HG03175 (cell line): ENCODE measurements around the gene PTCH2.
"Not testable (repeated sequence)": the region's sequence is repeated elsewhere in the genome, so short reads cannot be mapped to it uniquely, and the experiment has no call there.

Source experiments
- ATAC-seq: cut with Tn5 transposase; IDR thresholded peaks from one replicate; pipeline ENCODE4 v1.9.1; 2021; ENCODE audit warnings: mild to moderate bottlenecking, moderate library complexity; ENCODE audit not compliant: unreplicated experiment

PTCH2 gene

GRCh38 chr1:44846985-44847384 is 3.9 kb upstream of the PTCH2 start:
- ATAC-seq: no peak

GRCh38 chr1:44842486-44842861 is 579 bp downstream of the PTCH2 start:
- no peak for ATAC-seq

DNA sequence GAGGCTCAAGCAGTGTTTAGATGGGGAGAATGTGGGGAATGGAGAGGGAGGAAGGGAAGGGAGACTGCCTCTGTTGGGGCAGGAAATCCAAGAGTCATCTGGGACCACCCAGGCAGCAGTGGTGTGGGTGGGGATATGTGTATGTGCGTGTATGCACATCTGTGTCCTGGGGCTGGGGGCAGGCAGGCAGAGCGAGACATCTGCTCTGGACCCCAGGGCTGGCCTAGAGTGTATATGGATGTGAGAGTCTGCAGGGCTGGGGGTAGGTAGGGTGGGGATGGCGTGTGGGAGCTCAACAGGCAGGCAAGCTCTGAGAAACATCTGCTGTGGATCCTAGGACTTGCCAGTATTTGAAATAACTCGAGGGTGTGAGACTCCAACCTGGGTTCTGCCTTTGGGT is 3.5 kb downstream of the PTCH2 start:
- ATAC-seq: no peak

- not testable (repeated sequence) for ATAC-seq
Observed at GRCh38 chr1:44838294-44838693, 4.8 kb downstream of the PTCH2 start.

GRCh38 chr1:44835738-44836675 is 7.0 kb downstream of the PTCH2 start:
- ATAC-seq: no peak

GRCh38 chr1:44834328-44834727 is 8.7 kb downstream of the PTCH2 start:
- ATAC-seq: no peak

DNA sequence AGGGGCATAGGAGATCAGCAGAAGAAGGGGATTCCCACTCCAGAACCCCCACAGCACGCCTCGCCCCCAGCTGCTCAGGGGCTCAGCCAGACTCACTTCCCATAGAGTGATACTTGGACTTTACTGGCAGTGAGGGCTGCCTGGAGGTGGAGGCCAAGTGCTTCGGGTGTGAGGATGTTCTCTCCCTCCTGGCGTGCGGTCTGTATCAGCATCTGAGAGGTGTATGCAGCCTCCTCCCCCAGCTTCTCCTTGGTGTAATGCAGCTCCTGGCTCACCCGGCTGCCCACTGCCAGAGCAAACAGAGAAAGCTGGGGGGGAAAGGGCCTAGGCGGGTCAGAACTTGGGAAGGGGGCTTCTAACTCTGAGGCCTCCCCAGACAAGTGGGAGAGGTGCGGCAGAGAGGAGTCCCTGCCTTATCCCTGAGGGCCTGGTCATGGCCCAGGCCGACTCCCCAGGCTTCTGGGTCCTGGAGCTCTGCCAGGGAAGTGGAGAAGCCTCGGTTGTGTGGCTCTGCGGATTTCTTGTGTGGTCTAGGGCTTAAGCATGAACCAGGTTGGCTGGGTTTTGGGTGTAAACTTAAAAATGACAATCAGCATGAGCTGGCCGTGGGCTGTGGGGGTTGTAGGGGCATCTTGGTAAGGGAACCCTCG is 10.9 kb downstream of the PTCH2 start:
- ATAC-seq: no peak

DNA sequence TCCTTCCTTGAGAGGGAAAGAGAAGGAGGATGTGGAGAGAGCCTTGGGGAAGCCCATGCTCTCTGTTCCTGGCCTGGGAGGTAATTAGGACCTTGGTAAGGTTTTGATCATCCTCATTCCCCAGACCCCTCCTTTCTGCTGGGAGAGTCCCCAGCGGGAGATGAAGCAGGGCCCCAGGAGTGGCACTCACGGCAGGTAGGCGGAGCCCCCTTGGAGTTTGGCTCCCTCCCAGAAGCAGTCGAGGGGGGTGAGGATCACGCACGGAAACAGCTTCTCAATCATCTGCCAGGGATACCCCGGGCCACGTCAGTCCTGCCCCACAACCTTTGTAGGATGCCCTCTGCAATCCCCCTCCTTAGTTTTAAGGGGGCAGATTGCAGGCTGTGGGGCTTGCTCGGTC is 11.5 kb downstream of the PTCH2 start:
- ATAC-seq: no peak

DNA sequence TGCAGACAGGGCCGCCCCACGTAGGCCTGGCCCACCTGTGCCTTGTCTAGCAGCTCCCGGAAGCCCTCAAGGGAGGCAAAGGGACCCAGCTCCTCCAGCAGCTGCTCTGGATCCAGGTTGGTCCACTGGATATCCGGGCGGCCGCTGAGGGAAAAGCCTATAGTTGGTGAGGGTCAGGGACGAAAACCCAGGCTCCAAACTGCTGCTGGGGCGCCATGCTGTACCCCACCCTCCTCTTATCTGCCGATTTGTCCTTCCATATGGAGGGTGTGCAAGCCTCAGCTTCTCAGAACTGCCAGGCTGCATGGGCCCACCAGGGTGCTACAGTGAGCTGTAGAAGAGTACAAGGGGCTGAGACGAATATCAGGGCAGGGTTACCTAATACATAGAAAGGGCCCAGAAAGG is 12.2 kb downstream of the PTCH2 start:
- ATAC-seq: no peak

DNA sequence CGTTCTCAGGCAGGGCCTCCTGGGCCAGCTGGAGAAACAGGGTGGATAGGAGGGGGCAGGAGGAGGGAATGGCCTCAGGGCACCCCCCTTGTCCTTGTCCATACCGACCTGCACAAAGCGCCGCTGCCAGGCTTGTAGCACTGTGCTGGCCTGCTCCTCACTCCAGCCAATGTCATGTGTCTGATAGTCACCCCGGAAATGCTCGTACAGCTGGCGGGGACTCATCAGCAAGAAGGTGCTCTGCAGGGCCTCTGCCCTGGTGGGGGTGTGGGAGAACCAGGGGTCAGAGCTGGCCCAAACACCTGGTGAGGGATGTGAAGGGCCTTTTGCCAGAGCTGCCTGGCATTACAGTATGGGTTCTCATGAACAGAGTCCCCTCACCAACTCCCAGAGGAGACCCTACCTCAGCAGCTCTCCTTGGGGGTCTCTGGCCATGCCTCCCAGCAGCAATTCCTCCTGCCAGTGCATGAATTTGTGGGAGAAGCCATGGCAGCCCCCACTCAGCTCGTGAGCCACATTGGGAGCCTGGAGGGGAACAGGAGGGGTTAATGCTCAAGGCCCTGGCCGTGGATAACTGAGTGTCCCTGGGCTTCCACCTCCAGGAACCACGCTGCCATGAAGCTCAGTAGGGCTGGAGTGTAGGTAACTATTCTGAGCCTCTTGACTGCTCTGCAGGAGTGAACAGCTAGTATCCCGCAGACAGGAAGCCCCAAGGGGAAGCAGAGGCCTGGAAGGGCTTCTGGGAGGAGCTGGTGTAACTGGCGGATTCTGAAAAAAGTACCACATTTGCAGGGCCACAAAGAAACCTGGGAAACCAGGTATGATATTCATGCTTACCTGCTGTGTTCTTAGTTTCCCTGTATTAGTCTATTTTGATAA is 13.3 kb downstream of the PTCH2 start:
- ATAC-seq: no peak

- no peak for ATAC-seq
Observed at GRCh38 chr1:44828841-44829440, 14.1 kb downstream of the PTCH2 start.

- ATAC-seq: no peak
Observed at GRCh38 chr1:44828003-44828651, 14.9 kb downstream of the PTCH2 start.

DNA sequence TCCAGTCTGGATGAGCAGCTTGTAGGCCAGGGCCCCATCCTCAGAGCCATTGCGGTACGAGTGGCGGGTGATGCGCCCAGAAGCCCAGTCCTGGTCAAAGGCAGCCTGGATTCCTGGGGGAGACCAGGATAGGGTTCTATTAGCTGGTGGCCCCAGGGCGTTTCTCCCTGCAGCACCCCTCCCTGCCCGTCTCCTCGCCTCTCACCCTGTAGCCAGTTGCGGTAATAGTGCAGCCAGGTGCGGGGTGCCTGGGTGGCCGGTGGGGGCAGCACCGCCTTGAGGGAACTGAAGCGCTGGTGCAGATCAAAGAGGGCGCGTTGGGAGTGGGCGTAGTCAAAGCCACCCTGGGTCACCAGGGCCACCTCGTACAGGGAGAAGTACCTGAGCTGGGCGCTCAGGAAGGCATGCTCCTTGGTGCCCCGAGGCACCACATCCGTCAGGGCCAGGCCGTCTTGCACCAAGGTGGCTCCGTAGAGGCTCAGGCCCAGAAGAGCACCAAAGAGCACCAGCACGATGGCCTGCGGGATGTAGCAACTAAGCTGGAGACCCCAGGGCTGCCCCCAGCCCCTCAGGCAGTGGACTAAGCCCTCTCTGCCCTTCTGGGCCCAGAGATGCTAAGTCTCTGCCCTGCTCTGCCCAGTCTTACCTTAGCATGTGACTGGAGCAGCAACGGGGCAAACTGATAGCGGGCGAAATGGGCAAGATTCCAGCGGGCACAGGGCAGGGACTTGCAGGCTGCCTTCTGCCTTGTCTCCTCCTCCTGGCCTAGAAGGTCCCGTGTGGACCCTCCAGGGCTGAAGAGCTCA is 15.7 kb downstream of the PTCH2 start:
- no peak for ATAC-seq

- ATAC-seq: no peak
Observed at GRCh38 chr1:44826375-44827196, 16.5 kb downstream of the PTCH2 start.

DNA sequence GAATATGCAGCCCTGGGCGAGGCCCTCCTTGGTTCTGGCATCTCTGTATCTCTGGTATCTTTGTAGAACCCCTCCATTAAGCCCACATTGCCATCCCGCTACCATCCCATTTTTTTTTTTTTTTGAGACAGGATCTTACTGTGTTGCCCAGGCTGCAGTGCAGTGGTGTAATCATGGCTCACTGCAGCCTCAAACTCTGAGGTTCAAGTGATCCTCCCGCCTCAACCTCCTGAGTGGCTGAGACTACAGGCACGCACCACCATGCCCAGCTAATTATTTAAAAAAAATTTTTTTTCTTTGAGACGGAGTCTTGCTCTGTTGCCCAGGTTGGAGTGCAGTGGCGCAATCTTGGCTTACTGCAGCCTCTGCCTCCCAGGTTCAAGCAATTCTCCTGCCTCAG is 18.7 kb downstream of the PTCH2 start:
- ATAC-seq: not testable (repeated sequence)

DNA sequence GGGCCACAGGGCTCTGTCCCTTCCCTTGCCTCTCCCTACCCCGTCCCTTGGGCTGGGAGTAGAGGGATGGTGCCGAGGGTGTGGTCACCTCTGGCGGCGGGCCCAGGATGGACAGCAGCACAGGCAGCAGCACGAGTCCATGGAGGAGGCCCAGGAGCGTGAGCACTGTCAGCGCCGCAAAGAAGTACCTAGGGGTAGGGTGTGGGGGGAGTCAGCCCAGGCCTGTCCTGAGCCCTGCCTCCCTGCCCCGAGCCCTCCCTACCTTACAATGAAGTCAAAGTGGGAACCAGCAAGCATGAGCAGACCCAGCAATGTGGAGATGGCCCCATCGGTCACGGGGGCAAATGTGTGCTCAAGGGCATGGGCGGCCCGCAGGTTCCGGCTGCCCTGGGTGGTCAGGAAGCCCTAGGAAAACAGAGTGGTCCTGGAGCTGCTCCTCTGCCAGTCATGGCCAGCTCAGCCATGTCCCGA is 20.0 kb downstream of the PTCH2 start:
- no peak for ATAC-seq

- no peak for ATAC-seq
Observed at GRCh38 chr1:44822131-44822701, 20.8 kb downstream of the PTCH2 start.

GRCh38 chr1:44821240-44821715 is 21.8 kb downstream of the PTCH2 start:
- no peak for ATAC-seq
